Uterus (tissue), 4 donors: Measurements from ENCODE around the gene DIP2B. TPM values are rescaled to one million over a fixed set of nuclear protein-coding genes. Genes with fewer than 3 reads are reported as not detected.

Source experiments
- DNase-seq, 2 donors: peaks; one replicate each; pipeline ENCODE4 v3.0.0-alpha.2; 2019 to 2020
- H3K27ac ChIP-seq, 2 donors: fragments of 200-600 bp; sonication (generic); 1 replicate in 1 of 2; 2 replicates in 1 of 2; pipeline ENCODE4 v1.5.1; 2016 to 2018
- H3K27me3 ChIP-seq, 2 donors: fragments of 200-600 bp; sonication (generic); one replicate each; pipeline ENCODE4 v1.5.1; 2018 to 2019; ENCODE audit warnings: control low read depth in 1 of 2
- H3K36me3 ChIP-seq, 2 donors: fragments of 200-600 bp; sonication (generic); one replicate each; pipeline ENCODE4 v1.5.1; 2019; ENCODE audit warnings: control low read depth in 1 of 2
- H3K4me1 ChIP-seq, 2 donors: fragments of 200-600 bp; sonication (generic); one replicate each; pipeline ENCODE4 v1.5.1; 2018 to 2019; ENCODE audit warnings: control low read depth in 1 of 2
- H3K4me3 ChIP-seq, 2 donors: fragments of 200-600 bp; sonication (generic); 1 replicate in 1 of 2; 2 replicates in 1 of 2; pipeline ENCODE4 v1.5.1; 2018 to 2019; ENCODE audit warnings: mild to moderate bottlenecking in 1 of 2
- H3K9me3 ChIP-seq, 2 donors: fragments of 200-600 bp; sonication (generic); one replicate each; pipeline ENCODE4 v1.5.1; 2019; ENCODE audit warnings: control low read depth in 1 of 2
- CTCF ChIP-seq, 4 experiments: fragments of 200-600 bp in 2 of 4; fragments of 450-650 bp in 2 of 4; sonication (generic) in 2 of 4; IDR thresholded peaks; one replicate each; pipeline ENCODE4 v1.5.1; 2016 to 2019; ENCODE audit warnings: antibody characterized with exemption in 4 of 4, mild to moderate bottlenecking in 2 of 4, moderate library complexity in 1 of 4
- POLR2A ChIP-seq, 2 donors: fragments of 450-650 bp; IDR thresholded peaks; one replicate each; pipeline ENCODE4 v1.6.1; 2016; ENCODE audit warnings: antibody characterized with exemption in 2 of 2, mild to moderate bottlenecking in 1 of 2, moderate library complexity in 1 of 2
- intact Hi-C: fragments of 100-400 bp; cut with DNase I; formaldehyde crosslinking; loops from one replicate; pipeline ENCODE4 v1.15.1; 2023; ENCODE audit warnings: low total_unique reads
- total RNA-seq, 4 donors: library from RNA; depleted of rRNA in 3 of 4; stranded (reverse); fragments of >200 nt in 3 of 4; gene quantifications; one replicate each; pipeline versions ENCODE4 v1.1.0 to v1.2.4, GENCODE V29; 2014 to 2023
- donor health status: DM: yes; HTN: yes; CAD: no.

The DIP2B gene
- total RNA-seq, 4 donors from 2014 or later = 5.6 to 47.0 (median 14.9) TPM

DNA sequence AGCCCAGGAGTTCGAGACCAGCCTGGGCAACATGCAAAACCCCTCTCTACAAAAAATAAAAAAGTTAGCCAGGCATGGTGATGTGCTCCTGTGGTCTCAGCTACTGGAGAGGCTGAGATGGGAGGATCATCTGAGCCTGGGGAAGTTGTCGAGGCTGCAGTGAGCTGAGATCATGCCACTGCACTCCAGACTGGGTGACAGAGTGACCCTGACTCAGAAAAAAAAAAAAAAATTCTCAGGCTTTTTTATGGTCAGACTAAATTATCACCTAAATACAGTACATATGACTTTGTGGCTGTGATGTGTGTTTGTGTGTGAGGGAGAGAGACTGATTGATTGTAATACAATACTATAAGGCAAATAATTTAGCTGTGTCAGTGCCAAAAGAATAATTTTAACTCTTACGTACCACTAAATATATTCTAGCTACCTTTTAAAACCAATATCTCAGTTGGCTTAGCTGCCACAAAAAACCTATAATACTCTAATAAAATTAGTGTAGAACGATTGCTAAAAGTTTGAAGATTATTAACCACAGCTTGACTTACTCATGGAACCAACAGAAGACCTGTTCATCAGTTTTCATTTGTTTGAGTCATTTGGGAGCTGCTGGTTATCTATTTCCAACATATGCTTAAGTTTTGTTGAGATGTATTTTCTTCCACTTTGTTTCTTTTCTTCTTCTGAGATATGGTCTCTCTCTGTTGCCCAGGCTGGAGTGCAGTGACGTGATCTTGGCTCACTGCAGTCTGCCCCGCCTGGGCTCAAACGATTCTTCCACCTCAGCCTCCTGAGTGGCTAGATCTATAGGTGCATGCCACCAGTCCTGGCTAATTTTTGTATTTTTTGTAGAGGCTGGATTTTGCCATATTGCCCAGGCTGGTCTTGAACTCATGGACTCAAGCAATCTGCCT, 58.0 kb downstream of the DIP2B start:
- H3K27me3 ChIP-seq = no peaks in the 10 kb centered on the region
- no peak for DNase-seq
- TF ChIP-seq CTCF (IDR thresholded peaks at IDR 0.05) = no peak

GRCh38 chr12:50563434-50563787, 58.6 kb downstream of the DIP2B start:
- no peaks in the 10 kb centered on the region for H3K27me3 ChIP-seq
- H3K27ac ChIP-seq = no peak overlapping the region
- DNase-seq = no peak
- no peaks in the 10 kb centered on the region for H3K9me3 ChIP-seq
- intact Hi-C loops = no loop called here
- no peak for TF ChIP-seq POLR2A (IDR thresholded peaks at IDR 0.05)
- no peak for TF ChIP-seq CTCF (IDR thresholded peaks at IDR 0.05)
- no peak overlapping the region for H3K4me3 ChIP-seq
- H3K36me3 ChIP-seq = no peaks in the 10 kb centered on the region
- H3K4me1 ChIP-seq = peaks cover 0 to 5% of the 10 kb centered on the region in 2 donors

More for the DNA sequence above, 58.0 kb downstream of the DIP2B start:
- Histone ChIP-seq H3K9me3 (no peaks in the 10 kb centered on the region), H3K27ac (no peak overlapping the region), H3K4me1 (peaks cover 0 to 3% of the 10 kb centered on the region in 2 donors), H3K36me3 (no peaks in the 10 kb centered on the region), H3K4me3 (no peak overlapping the region)
- intact Hi-C loops = no loop called here

DNA sequence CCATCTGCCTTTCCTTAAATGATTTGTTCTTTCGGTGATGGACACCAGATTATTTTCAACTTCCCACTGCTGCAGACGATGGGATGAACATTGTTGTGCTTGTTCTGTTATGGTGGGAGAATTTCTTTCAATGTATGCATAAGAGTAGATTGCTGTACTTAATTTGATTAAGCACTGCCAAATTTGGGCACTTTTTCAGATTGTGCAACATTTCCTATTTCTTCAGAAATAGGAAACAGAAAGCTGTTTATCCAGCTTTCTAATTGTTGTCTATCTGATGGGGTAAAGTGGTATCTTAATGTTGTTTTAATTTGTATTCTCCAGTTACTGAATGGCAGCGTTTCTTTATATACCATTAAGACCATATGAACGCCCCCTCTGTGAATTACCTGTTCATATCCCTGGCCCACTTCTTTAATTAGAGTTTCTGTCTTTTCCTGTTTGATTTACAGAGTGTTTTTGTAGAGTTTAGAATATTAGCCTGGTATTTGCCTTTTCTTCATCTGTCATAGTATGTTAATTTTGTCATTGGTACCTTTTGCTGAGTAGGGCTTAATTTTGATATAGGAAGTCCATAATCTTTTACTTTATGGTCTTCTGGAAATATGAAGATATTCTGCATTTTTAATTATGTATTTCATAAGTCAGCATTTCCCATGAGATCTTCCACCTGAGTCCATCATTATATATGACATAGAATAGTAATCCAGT, 59.6 kb downstream of the DIP2B start:
- Histone ChIP-seq H3K9me3 (no peaks in the 10 kb centered on the region), H3K27me3 (no peaks in the 10 kb centered on the region), H3K4me3 (no peak overlapping the region), H3K4me1 (peaks cover 5 to 6% of the 10 kb centered on the region in 2 donors), H3K36me3 (no peaks in the 10 kb centered on the region), H3K27ac (no peak overlapping the region)
- TF ChIP-seq CTCF (IDR thresholded peaks at IDR 0.05) (no peak), POLR2A (IDR thresholded peaks at IDR 0.05) (no peak)
- DNase-seq = no peak
- intact Hi-C loops = no loop called here

GRCh38 chr12:50564948-50565297, 60.1 kb downstream of the DIP2B start:
- Histone ChIP-seq H3K36me3 (no peaks in the 10 kb centered on the region), H3K4me1 (peaks cover 5 to 6% of the 10 kb centered on the region in 2 donors), H3K27ac (no peak overlapping the region), H3K9me3 (no peaks in the 10 kb centered on the region), H3K27me3 (no peaks in the 10 kb centered on the region), H3K4me3 (no peak overlapping the region)
- no peak for DNase-seq
- intact Hi-C loops = no loop called here
- TF ChIP-seq CTCF (IDR thresholded peaks at IDR 0.05) (no peak), POLR2A (IDR thresholded peaks at IDR 0.05) (no peak)

DNA sequence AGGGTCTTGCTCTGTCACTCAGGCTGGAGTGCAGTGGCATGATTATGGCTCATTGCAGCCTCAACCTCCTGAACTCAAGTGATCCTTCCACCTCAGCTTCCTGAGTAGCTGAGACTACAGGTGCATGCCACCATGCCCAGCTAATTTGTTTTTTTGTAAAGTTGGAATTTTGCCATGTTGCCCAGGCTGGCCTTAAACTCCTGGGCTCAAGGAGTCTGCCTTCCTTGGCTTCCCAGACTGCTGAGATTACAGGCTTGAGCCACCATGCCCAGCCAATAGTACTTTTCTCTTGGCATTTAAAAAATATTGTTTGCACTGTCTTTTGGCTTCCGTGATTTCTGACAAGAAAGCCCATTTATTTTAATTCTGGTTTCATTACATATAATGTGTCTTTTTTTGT, 61.3 kb downstream of the DIP2B start:
- DNase-seq = no peak
- intact Hi-C loops = no loop called here
- no peak overlapping the region for H3K4me3 ChIP-seq
- no peaks in the 10 kb centered on the region for H3K36me3 ChIP-seq
- no peaks in the 10 kb centered on the region for H3K27me3 ChIP-seq
- H3K27ac ChIP-seq = no peak overlapping the region
- no peaks in the 10 kb centered on the region for H3K9me3 ChIP-seq
- TF ChIP-seq POLR2A (IDR thresholded peaks at IDR 0.05) (no peak), CTCF (IDR thresholded peaks at IDR 0.05) (no peak)
- peaks cover 5 to 6% of the 10 kb centered on the region in 2 donors for H3K4me1 ChIP-seq
